NCI-H524 treated with DMSO at 0.1 percent for 48 hours (cell line): ENCODE results near the gene IFI44L.

Experiments
- DNase-seq: peaks from one replicate; lab custom pipeline; 2025; lab: John Stamatoyannopoulos, UW

The IFI44L gene

GRCh38 chr1:78619803-78620579, at the start of gene IFI44L:
TSS of gene IFI44L (plus strand) at chr1:78620448. CDS start at chr1:78627916, 7,468 bp downstream.
- no peak for DNase-seq

GRCh38 chr1:78570539-78570938, 49.7 kb upstream of the IFI44L start:
- DNase-seq = no peak

- no peak for DNase-seq
Observed at GRCh38 chr1:78577257-78578100, 42.8 kb upstream of the IFI44L start.

DNA sequence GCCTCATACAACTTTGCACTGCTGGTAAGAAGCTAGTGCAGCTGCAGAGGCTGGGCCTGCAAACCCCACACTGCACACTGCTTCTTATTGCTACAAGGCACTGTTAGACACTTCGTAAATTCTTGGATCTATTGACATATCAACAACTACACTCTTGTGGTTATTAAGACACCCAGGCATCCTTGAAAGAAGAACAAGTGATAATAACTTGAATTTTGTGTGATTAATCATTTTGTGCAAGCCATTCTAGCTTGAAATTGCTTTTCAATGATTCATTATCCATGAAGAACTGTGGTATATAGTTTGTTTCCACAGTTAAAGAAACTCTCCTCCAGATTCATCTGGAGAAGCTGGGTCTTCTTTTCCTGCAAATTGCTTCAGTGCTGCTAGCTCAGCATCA, 33.7 kb upstream of the IFI44L start:
- no peak for DNase-seq

DNA sequence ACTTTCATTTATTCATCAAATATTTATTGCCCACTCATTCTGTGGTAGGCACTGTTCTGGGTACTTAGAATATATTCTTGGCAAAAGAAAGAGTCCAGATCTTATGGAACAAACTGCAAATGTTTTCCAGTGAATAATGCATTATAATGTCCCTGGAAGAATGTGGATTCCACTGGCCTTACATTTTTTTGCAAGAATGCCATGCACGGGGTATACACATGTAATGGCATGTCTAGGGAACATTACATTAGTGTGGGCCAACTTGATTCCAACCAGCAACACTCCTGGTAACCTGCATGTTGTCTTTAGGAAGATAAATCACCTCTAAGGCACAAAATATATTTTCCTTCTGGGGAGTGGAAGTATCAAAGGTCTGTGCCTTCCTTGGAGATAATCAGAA, 33.0 kb upstream of the IFI44L start:
- DNase-seq = no peak

DNA sequence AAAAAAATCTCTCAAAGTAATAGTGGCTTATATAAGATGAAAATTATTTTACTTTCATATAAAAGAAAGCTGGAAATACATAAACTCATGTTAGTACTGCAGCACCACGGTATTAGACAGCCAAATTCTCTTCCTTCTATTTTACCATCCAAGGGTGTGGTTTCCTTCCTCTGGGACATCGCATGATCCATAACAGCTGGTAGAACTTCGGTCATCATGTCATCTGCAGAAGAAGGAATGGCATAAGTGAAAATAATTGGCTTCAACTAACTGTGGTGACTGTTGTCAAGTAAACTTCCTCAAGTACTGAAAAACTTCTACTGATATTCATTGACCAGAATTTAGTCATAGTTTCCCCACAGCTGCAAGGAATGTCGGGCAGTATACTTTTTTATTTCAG, 28.3 kb upstream of the IFI44L start:
- DNase-seq = no peak

GRCh38 chr1:78599294-78599693, 21.0 kb upstream of the IFI44L start:
- no peak for DNase-seq

DNA sequence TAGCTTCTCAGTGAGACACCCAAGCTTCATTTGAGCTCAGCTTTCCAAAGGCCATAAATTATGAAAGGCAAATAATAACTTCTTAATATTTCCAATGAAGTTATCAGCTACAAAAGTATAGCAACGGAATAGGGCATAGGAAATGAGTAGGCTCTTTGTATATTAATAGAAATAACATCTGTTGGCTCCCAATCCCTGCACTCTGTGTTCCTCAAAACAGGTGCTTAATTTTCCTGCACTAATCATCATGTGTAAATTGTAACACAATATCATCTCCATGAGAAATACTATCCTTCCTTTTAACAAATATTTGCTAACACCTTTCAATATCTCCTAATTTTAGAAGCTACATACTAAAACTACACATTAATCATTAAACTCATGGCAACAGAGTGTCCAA, 19.2 kb upstream of the IFI44L start:
- peak; percentile 56 for DNase-seq

- DNase-seq = no peak
Observed at GRCh38 chr1:78603206-78603605, 17.0 kb upstream of the IFI44L start.

- no peak for DNase-seq
Observed at GRCh38 chr1:78604643-78605042, 15.6 kb upstream of the IFI44L start.

- DNase-seq = no peak
Observed at GRCh38 chr1:78606274-78606673, 14.0 kb upstream of the IFI44L start.

- DNase-seq = no peak
Observed at GRCh38 chr1:78607334-78607927, 12.8 kb upstream of the IFI44L start.

GRCh38 chr1:78607944-78608343, 12.3 kb upstream of the IFI44L start:
- no peak for DNase-seq

- DNase-seq = peak; percentile 65
Observed at GRCh38 chr1:78617615-78618026, 2.6 kb upstream of the IFI44L start.

DNA sequence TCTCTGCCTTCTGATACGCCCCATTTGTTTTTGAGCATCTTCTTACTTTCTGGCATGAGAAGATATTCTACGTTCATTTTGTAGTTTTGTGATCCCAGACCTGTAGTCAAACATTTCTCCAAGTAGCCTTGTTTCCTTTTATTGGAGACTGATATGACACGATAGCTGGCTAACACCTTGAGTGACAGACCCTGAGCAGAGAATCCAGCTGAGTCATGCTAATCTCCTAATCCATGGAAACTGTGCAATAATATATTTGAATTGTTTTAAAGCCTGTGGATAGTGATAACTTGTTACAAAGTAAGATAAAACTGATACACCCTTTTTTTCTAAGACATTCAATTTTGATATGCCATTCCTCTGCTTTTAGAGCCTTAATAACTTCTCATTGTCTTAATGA, 1.2 kb upstream of the IFI44L start:
- no peak for DNase-seq

DNA sequence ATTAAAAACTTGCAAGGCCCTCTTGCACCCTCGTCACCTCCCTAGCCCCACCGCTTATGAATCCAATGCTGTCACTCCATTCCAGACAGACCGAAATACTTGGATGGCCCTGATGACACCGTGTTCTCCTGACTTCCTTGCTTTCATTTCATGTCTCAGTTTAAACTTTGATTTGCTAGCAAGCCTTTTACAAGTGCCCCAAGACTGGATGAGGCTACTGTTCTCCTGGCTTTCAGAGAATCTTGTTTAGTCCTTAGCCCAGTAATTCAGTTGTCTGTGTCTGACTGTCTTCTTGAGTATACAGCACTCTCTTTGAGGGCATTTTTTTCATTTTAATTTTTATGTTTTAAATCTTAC, 824 bp upstream of the IFI44L start:
- no peak for DNase-seq

GRCh38 chr1:78620666-78621065, 418 bp downstream of the IFI44L start:
- no peak for DNase-seq

GRCh38 chr1:78622548-78622947, 2.3 kb downstream of the IFI44L start:
- DNase-seq = no peak

GRCh38 chr1:78624035-78624434, 3.8 kb downstream of the IFI44L start:
- no peak for DNase-seq

DNA sequence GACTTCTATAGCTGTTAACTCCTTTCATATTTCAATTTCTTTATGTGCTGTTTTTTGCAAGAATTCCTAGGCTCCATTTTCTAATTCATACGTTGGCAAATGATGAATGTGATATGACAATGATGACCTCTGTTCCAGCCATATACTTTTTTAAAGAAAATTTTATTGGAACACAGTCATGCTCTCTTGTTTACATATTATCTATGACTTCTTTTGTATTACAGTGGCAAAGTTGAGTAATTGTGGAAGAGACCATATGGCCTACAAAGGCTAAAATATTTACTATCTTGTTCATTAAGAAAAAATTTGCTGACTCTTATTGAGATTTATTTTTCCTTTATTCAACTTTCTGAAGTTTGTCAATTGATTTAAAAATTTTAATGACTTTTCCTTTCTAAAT, 7.1 kb downstream of the IFI44L start:
- no peak for DNase-seq

DNA sequence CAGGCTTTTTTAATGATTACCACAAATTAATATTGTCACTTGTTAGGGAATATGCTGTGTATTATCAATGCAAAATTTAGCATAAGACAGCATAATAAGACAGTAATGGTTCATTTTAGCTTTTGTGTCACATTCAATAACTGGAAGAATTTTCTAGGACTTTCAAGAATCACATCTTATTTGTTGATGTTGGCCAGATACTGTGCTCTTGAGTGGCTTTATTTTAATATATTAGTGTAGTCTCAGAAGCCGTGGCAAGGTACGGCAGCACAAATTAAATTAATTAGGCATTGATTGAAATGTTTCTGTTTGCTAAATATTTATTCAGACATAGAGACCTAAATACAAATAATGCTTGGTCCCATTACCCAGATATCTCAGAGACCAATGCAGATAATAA, 10.4 kb downstream of the IFI44L start:
- DNase-seq = no peak

GRCh38 chr1:78633209-78633608, 13.0 kb downstream of the IFI44L start:
- DNase-seq = no peak

GRCh38 chr1:78640462-78640861, 20.2 kb downstream of the IFI44L start:
- DNase-seq = no peak
